HepG2 (cell line): Measurements from ENCODE around the gene MYL6B. TPM values are rescaled to one million over a fixed set of nuclear protein-coding genes. Genes with fewer than 3 reads are reported as not detected.

Source experiments
- ATM ChIP-seq: fragments of 450-650 bp; IDR thresholded peaks from 2 replicates; pipeline ENCODE4 v1.7.1; 2017; ENCODE audit warnings: mild to moderate bottlenecking, borderline replicate concordance
- EEA1 ChIP-seq: sonication (generic); formaldehyde crosslinking; IDR thresholded peaks from 2 replicates; pipeline ENCODE4 v1.5.1; 2020; ENCODE audit warnings: mild to moderate bottlenecking, missing genetic modification reagents, borderline replicate concordance
- HNRNPLL ChIP-seq: fragments of 200-400 bp; formaldehyde crosslinking; IDR thresholded peaks from 2 replicates; pipeline ENCODE4 v1.6.1; 2017; ENCODE audit warnings: mild to moderate bottlenecking, low read depth, low read length; ENCODE audit not compliant: poor library complexity, severe bottlenecking
- KAT2B ChIP-seq: fragments of 150-350 bp; IDR thresholded peaks from 2 replicates; pipeline ENCODE4 v1.6.1; 2014; ENCODE audit warnings: low read depth, low read length, borderline replicate concordance
- KDM2A ChIP-seq: sonication (generic); formaldehyde crosslinking; IDR thresholded peaks from 2 replicates; pipeline ENCODE4 v1.4.0; 2020; ENCODE audit warnings: low read depth, missing genetic modification reagents, borderline replicate concordance
- KLF9 ChIP-seq: IDR thresholded peaks from 2 replicates; pipeline ENCODE4 v1.6.1; 2016; ENCODE audit warnings: low read depth
- NCOA1 ChIP-seq: sonication (generic); formaldehyde crosslinking; IDR thresholded peaks from 2 replicates; pipeline ENCODE4 v1.9.0; 2021; ENCODE audit warnings: missing genetic modification reagents
- POGK ChIP-seq: sonication (generic); formaldehyde crosslinking; conservative IDR thresholded peaks from 2 replicates; pipeline ENCODE4 v1.8.0; 2022; ENCODE audit warnings: mild to moderate bottlenecking, moderate library complexity, missing genetic modification reagents
- SOX13 ChIP-seq, 3 experiments: fragments of 450-650 bp in 1 of 3; sonication (generic) in 1 of 3; formaldehyde crosslinking in 1 of 3; IDR thresholded peaks in 2 of 3; conservative IDR thresholded peaks in 1 of 3; 2 replicates each; pipeline versions ENCODE4 v1.5.0 to v1.6.1; 2016 to 2020; ENCODE audit warnings: antibody characterized with exemption in 1 of 3, mild to moderate bottlenecking in 1 of 3, missing compliant biosample characterization in 1 of 3, missing genetic modification reagents in 1 of 3, moderate library complexity in 1 of 3
- ZBTB38 ChIP-seq: sonication (generic); formaldehyde crosslinking; IDR thresholded peaks from 2 replicates; pipeline ENCODE4 v1.5.1; 2020; ENCODE audit warnings: mild to moderate bottlenecking, missing genetic modification reagents
- ZNF124 ChIP-seq: sonication (generic); formaldehyde crosslinking; IDR thresholded peaks from 2 replicates; pipeline ENCODE4 v1.4.0; 2020; ENCODE audit warnings: missing genetic modification reagents
- ZNF280D ChIP-seq: sonication (generic); formaldehyde crosslinking; IDR thresholded peaks from 2 replicates; pipeline ENCODE4 v1.5.1; 2020; ENCODE audit warnings: mild to moderate bottlenecking, missing genetic modification reagents
- ZNF296 ChIP-seq: sonication (generic); formaldehyde crosslinking; conservative IDR thresholded peaks from 2 replicates; pipeline ENCODE4 v1.5.0; 2020; ENCODE audit warnings: mild to moderate bottlenecking, missing genetic modification reagents
- ZNF318 ChIP-seq: sonication (generic); formaldehyde crosslinking; IDR thresholded peaks from 2 replicates; pipeline ENCODE4 v1.4.0; 2020; ENCODE audit warnings: mild to moderate bottlenecking, missing genetic modification reagents
- ZNF709 ChIP-seq: sonication (generic); formaldehyde crosslinking; IDR thresholded peaks from 2 replicates; pipeline ENCODE4 v1.5.0; 2020; ENCODE audit warnings: mild to moderate bottlenecking, missing genetic modification reagents
- polyA plus RNA-seq, 8 experiments: library from polyadenylated mRNA; depleted of rRNA in 3 of 8; stranded (reverse) in 7 of 8; unstranded in 1 of 8; fragments of >200 nt; fragmentation: Illumina TruSeq in 4 of 8; extraction: Trizol in 4 of 8; gene quantifications; 2 replicates each; pipeline versions ENCODE4 v1.2.1 to v1.2.3, GENCODE V29; 2011 to 2016; ENCODE audit warnings: low read depth in 4 of 8, missing spikeins in 1 of 8, mixed read lengths in 1 of 8; ENCODE audit not compliant: insufficient read depth in 1 of 8
- total RNA-seq, 5 experiments: library from RNA; depleted of rRNA; stranded (reverse); fragments of >200 nt; fragmentation: Illumina TruSeq; extraction: Trizol; gene quantifications; 2 replicates each; pipeline ENCODE4 v1.2.3, GENCODE V29; 2016; ENCODE audit warnings: low read depth in 1 of 5

MYL6B gene
- total and polyA plus RNA-seq, 2 of the 13 experiments (the other 11 are each of a cell fraction or from before 2014, with no cell fraction given) = 75.7 to 88.7 TPM

GRCh38 chr12:56129206-56129941, 23.0 kb upstream of the MYL6B start (continued):
- 0 out of 2 replicates have a peak, but pooled peaks have one; percentile 23 for TF ChIP-seq ZNF280D (CRISPR knock-in tag)
- TF ChIP-seq ZNF318 = no peak
- TF ChIP-seq POGK (CRISPR knock-in tag) = 0 out of 2 replicates have a peak, but pooled peaks have one; percentile 27
- peak; percentile 65; the same call in 1 of the 2 replicates for TF ChIP-seq KLF9 (CRISPR knock-in tag)
- TF ChIP-seq EEA1 (CRISPR knock-in tag) = 0 out of 2 replicates have a peak, but pooled peaks have one; percentile 60
- TF ChIP-seq HNRNPLL = peak; percentile 98
- no peak for TF ChIP-seq ZNF124
- no peak for TF ChIP-seq KAT2B
- no peak for TF ChIP-seq NCOA1 (CRISPR knock-in tag)
- no peak for TF ChIP-seq SOX13 (IDR thresholded peaks at IDR 0.05)
- no peak for TF ChIP-seq SOX13 (CRISPR knock-in tag; conservative IDR thresholded peaks at IDR 0.05 in 1 of 2, IDR thresholded peaks at IDR 0.05 in 1 of 2)
- TF ChIP-seq ZBTB38 = 0 out of 2 replicates have a peak, but pooled peaks have one; percentile 25
- no peak for TF ChIP-seq ZNF709 (CRISPR knock-in tag)
- TF ChIP-seq ZNF296 = no peak
- TF ChIP-seq KDM2A (CRISPR knock-in tag) = peak; percentile 41; the same call in 1 of the 2 replicates
- no peak for TF ChIP-seq ATM
